Epidermal melanocyte (primary cell): Measurements from ENCODE around the gene FBXL16.

ENCODE experiments used
- DNase-seq: peaks from one replicate; pipeline ENCODE4 v3.0.0; 2011; ENCODE audit warnings: low spot score; ENCODE audit not compliant: insufficient read length

Gene FBXL16

GRCh38 chr16:710500-711075 is 5.0 kb upstream of the FBXL16 start:
- no peak for DNase-seq

GRCh38 chr16:709566-710499 is 4.2 kb upstream of the FBXL16 start:
- no peak for DNase-seq

- DNase-seq, result no peak
These were observed 3.4 kb upstream of the FBXL16 start for GRCh38 chr16:708959-709358.

GRCh38 chr16:708019-708418 is 2.4 kb upstream of the FBXL16 start:
- DNase-seq, result no peak

GRCh38 chr16:707062-707538 is 1.5 kb upstream of the FBXL16 start:
- DNase-seq, result no peak

- no peak for DNase-seq
These were observed 824 bp upstream of the FBXL16 start for GRCh38 chr16:706189-707061.

DNA sequence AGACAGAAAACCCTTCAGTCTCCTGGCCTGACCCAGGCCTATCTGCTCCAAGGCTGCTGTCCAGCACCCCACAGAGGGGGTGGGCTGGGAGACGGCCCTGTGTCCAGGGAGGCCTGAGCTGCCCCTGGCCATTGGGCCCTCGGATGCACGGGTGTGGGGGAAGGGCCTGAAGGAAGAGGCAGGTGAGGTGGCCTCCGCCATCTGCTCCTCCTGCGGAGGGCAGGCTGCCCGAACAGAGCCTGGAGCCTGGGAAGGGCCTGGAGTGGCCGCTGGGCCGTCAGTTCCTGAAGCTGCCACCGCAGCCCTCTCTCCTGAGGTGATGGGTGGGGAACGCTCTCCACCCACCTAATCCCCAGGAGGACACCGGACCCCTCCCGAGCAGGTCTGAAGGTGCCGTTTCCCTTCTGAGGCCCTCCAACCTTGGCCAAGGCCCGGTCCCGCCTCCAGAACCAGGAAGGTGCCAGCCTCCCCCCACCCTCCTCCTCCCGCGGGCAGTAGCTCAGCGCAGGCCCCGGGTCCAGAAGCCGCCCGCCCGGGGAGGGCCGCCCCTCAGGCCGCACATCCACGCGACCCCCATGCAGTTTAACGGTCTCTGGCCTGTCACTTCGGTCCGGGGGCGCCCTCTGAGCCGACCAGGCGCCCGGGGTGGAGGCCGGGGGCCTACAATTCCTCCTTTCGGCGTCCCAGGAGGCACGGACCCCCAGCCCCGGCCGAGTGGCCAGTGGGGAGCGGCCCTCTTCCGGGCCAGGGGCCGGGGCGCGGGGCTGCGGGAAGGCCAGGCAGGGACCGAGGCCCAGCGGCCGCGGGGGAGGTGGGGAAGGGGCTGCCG is 835 bp downstream of the FBXL16 start:
- DNase-seq, result no peak

DNA sequence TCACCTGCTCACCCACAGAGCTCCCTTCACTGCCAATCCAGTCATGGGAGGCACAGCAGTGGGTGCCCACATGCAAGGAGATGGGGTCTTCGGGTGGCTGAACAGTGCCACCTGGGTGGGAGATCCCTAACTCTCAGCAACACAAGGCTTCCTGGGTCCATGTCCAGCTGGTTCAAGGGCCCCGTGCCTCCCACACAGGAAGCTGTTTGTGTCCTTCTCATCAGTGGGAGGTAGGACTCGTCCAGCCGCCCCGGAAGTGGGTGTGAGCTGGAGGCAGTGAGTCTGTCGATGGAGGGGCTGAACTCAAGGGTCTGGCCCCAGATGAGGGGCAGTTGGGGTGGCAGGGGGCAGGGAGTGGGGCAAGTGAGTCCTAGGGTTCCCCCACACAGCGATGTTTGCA is 1.6 kb downstream of the FBXL16 start:
- no peak for DNase-seq

DNA sequence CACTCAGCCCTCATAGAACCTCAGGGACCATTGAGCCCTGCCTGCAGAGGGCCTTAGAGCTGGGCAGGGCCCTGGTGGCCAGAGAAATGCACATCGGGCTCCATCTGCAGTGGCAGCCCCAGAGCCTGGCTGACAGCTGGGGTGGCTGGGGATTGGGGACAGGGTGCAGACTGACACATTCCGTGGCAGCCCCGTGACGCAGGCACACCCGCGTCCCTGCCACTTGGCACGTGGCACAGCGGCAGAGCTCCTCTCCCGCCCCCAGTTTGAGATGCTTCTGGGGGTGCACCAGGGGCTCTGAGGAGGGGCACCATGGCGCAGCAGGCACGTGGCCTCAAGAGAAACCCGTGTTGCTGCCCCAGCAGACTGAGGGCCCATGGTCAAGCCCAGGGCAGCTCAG is 2.2 kb downstream of the FBXL16 start:
- DNase-seq, result no peak

GRCh38 chr16:702341-702740 is 3.3 kb downstream of the FBXL16 start:
- DNase-seq, result no peak

GRCh38 chr16:700684-701584 is 4.7 kb downstream of the FBXL16 start:
- no peak for DNase-seq

GRCh38 chr16:698911-699671 is 6.5 kb downstream of the FBXL16 start:
- no peak for DNase-seq

DNA sequence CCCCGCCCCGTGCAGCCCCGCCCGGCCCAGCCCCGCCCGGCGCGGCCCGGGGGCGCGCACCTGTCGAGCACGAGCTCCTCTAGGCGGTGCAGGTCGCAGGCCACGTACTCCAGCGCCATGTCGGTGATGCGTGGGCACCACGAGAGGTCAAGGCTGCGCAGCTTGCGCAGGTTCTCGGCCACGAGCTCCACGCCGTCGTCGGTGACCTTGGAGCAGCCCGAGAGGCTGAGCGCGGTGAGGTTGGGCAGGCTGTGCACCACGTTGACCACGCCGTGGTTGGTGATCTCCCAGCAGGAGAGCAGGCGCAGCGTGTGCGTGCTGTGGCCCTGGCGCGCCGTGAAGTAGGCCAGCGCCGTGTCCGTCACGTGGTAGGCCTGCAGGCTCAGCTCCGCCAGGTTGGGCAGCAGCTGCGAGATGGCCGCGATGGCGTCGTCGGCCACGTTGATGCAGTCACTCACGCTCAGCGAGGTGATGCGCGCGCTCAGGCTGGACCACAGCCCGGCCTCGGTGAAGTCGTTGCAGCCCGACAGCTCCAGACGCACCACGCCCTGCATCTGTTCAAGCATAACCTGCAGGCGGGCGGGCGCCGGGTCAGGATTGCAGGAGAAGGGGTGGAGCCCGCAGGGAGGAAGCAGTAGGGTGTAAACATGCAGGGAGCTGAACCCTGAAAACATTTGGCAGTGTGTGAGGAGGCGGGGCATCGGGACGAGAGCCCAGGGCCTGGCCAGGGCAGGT is 10.1 kb downstream of the FBXL16 start:
- DNase-seq, result no peak

DNA sequence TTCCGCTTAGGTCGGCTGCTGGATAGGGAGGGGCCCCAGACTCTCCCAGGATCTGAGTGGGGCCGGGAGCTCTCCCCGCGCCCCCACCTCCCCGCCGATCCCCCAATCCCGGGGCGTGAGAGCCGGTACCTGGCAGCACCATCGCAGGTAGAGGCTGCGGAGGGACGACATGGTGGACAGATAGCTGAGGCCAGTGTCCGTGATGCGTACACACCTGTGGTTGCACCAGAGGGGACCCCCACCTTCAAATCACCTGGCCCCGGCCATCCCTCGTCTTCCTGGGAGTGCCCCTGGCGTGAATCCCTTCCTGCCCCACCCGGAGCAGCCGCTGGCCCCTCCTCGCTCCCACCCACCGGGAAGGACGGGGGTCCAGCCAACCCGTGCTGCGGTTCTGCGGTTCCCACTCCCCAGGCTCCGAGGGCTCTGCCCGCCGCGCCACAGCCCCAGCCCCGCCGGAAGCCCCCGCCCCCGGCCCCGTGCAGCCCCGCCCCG is 10.7 kb downstream of the FBXL16 start:
- DNase-seq, result no peak

DNA sequence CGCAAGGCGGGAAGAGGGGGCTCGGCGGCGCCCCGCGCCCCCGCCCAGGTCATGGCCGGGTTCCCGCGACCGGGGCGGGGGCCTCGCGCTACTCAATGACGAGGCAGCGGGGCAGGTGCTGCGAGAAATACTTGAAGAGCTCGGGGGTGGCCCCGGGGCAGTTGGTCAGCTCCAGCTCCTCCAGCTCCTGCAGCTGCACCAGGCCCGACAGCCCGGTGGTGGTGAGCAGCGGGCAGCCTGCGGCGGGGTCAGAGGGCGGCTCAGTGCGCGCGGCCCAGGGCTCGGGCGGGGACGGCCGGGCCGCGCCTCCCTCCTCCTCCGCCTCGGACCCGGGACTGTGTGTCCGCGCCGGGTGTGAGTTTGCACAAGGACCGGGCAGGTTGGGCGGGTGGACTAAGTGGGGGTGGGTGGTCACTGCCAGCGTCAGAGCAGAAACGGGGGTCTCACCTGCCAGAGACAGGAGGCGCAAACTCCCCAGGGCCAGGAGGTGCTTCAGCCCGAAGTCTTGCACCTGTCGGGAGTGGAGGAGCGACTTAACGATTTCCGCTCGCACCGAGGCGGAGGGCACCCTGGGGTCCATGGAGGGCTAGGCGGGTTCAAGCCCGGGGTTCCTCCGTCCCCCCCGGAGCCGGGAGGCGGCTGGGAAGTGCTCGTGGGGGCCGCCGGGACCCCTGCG is 11.3 kb downstream of the FBXL16 start:
- DNase-seq, result no peak

DNA sequence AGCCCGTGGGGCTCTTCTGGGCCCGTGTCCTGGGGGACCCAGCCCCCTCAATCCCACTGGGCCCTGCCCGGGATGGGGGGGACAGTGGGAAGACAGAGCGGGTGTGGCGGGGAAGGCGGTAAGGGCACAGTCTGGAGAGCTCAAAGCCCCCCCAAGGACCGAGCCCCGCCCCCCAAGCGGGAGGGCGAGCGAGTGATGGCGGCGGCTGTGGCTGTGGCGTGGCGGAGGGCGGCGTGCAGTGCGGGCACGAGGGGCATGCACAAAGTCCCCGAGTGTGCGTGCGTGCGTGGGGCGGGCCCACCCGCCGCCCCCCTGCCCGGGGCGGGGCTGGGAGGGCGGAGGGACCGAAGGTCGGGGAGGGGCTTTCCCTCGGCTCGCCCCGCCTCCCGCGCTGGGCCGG is 11.8 kb downstream of the FBXL16 start:
- DNase-seq, result no peak

- no peak for DNase-seq
These were observed 12.2 kb downstream of the FBXL16 start for GRCh38 chr16:693364-693763.
